Activated gamma-delta T cell treated with Interleukin-2 at 50 U/mL for 16 hours (primary cell): ENCODE measurements around the gene KAT7.

Experiments used
- DNase-seq: peaks from one replicate; pipeline ENCODE4 v3.0.0-alpha.2; 2020

KAT7 gene

GRCh38 chr17:49873466-49873865, 85.0 kb downstream of the KAT7 start:
- DNase-seq: no peak

GRCh38 chr17:49873926-49874325, 85.4 kb downstream of the KAT7 start:
- no peak for DNase-seq

GRCh38 chr17:49874911-49875310, 86.4 kb downstream of the KAT7 start:
- DNase-seq: no peak

GRCh38 chr17:49875685-49876084, 87.2 kb downstream of the KAT7 start:
- no peak for DNase-seq

GRCh38 chr17:49878931-49879904, 90.7 kb downstream of the KAT7 start:
- DNase-seq: no peak

- peak; percentile 65 for DNase-seq
Measured at GRCh38 chr17:49880291-49881053, 92.0 kb downstream of the KAT7 start.

GRCh38 chr17:49881054-49881402, 92.5 kb downstream of the KAT7 start:
- DNase-seq: no peak

GRCh38 chr17:49882434-49882833, 94.0 kb downstream of the KAT7 start:
- DNase-seq: no peak
